ENCODE results near the gene AJAP1.

Gene AJAP1

GRCh38 chr1:4662723-4663122 lies 8.3 kb downstream of the AJAP1 start:
- no peaks in the 10 kb centered on the region for H4K20me1 ChIP-seq (ENCODE audit: insufficient read depth, low read length)
- H3K9me2 ChIP-seq (replicated peaks; ENCODE audit: insufficient read depth, low read length), result no peaks in the 10 kb centered on the region
- no peak overlapping the region for H3K4me3 ChIP-seq (ENCODE audit: low read length)
- no peaks in the 10 kb centered on the region for H3K4me1 ChIP-seq (ENCODE audit: low read length)
- H3K27me3 ChIP-seq (replicated peaks; ENCODE audit: insufficient read depth, low read length), result peaks cover 92% of the 10 kb centered on the region
- H3F3A ChIP-seq (ENCODE audit: insufficient read depth, low read length), result no peaks in the 10 kb centered on the region
- no peak overlapping the region for H3K4me2 ChIP-seq (ENCODE audit: low read depth, low read length)
- H3K36me3 ChIP-seq (replicated peaks; ENCODE audit: insufficient read depth, low read length), result no peaks in the 10 kb centered on the region
- TF ChIP-seq, protein P1, sequence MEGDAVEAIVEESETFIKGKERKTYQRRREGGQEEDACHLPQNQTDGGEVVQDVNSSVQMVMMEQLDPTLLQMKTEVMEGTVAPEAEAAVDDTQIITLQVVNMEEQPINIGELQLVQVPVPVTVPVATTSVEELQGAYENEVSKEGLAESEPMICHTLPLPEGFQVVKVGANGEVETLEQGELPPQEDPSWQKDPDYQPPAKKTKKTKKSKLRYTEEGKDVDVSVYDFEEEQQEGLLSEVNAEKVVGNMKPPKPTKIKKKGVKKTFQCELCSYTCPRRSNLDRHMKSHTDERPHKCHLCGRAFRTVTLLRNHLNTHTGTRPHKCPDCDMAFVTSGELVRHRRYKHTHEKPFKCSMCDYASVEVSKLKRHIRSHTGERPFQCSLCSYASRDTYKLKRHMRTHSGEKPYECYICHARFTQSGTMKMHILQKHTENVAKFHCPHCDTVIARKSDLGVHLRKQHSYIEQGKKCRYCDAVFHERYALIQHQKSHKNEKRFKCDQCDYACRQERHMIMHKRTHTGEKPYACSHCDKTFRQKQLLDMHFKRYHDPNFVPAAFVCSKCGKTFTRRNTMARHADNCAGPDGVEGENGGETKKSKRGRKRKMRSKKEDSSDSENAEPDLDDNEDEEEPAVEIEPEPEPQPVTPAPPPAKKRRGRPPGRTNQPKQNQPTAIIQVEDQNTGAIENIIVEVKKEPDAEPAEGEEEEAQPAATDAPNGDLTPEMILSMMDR (IDR thresholded peaks at IDR 0.05; ENCODE audit: low read length), result no peak
- no peak for TF ChIP-seq EZH2phosphoT487 (IDR thresholded peaks at IDR 0.05; ENCODE audit: low read length)
- TF ChIP-seq EZH2 (optimal IDR thresholded peaks at IDR 0.05; ENCODE audit: low read depth, low read length), result no peak
- H3K79me2 ChIP-seq (ENCODE audit: low read length), result no peaks in the 10 kb centered on the region
- H3K27ac ChIP-seq (ENCODE audit: low read length), result no peak overlapping the region
- no peaks in the 10 kb centered on the region for H3K9me3 ChIP-seq (replicated peaks; ENCODE audit: insufficient read depth, low read length)
- no peak for DNase-seq
- no peak overlapping the region for H3K9ac ChIP-seq (ENCODE audit: low read length)
- H2AFZ ChIP-seq (ENCODE audit: low read length), result no peak overlapping the region

DNA sequence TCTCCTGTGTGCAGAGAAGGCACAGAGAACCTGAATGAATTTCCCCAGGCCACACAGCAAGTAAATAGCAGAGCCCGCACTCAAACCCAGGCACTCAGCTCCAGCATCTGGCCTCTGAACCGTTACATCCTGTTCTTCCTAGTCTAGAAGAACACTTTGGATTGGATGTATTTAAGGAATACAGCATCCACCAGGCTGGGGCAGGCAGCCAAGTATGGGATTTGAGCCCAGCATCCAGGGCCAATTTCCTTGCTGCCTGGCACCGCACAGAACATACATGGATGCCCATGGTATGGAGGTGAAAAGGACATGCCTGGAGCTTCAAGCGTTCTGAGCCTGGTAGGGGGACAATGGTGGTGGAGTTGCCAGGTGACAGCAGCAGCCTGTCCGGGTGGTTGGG lies 9.7 kb downstream of the AJAP1 start:
- Histone ChIP-seq H4K20me1 (ENCODE audit: insufficient read depth, low read length) (no peaks in the 10 kb centered on the region), H3K9me2 (replicated peaks; ENCODE audit: insufficient read depth, low read length) (no peaks in the 10 kb centered on the region), H3K27me3 (replicated peaks; ENCODE audit: insufficient read depth, low read length) (peaks cover 90% of the 10 kb centered on the region), H2AFZ (ENCODE audit: low read length) (no peak overlapping the region), H3K4me1 (ENCODE audit: low read length) (no peaks in the 10 kb centered on the region), H3K4me2 (ENCODE audit: low read depth, low read length) (no peak overlapping the region), H3K79me2 (ENCODE audit: low read length) (no peaks in the 10 kb centered on the region), H3K4me3 (ENCODE audit: low read length) (no peak overlapping the region), H3K9ac (ENCODE audit: low read length) (no peak overlapping the region), H3F3A (ENCODE audit: insufficient read depth, low read length) (no peaks in the 10 kb centered on the region), H3K9me3 (replicated peaks; ENCODE audit: insufficient read depth, low read length) (no peaks in the 10 kb centered on the region), H3K36me3 (replicated peaks; ENCODE audit: insufficient read depth, low read length) (no peaks in the 10 kb centered on the region), H3K27ac (ENCODE audit: low read length) (no peak overlapping the region)
- TF ChIP-seq EZH2phosphoT487 (IDR thresholded peaks at IDR 0.05; ENCODE audit: low read length) (no peak), EZH2 (optimal IDR thresholded peaks at IDR 0.05; ENCODE audit: low read depth, low read length) (no peak)
- TF ChIP-seq, protein P1 (IDR thresholded peaks at IDR 0.05; ENCODE audit: low read length), result no peak
- no peak for DNase-seq

DNA sequence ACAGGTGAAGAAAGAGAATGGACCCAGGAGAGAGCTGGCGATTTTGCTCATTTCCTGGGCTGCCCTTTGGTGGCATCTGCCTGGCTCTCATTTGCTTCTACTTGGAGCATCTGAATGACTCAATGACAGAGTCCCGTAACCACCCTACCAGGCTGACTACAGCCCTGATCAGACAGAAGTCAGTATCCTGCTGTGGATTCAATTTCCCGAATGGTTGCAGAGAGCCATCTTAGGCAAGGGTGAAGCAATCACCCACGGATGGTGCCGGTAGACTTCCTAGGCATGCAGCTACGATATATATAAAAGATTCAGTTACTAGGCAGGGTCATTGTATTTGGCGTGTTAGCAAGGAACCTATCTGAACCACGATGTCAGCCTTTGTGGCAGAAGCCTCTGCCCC lies 10.2 kb downstream of the AJAP1 start:
- Histone ChIP-seq H3K79me2 (ENCODE audit: low read length) (no peaks in the 10 kb centered on the region), H3F3A (ENCODE audit: insufficient read depth, low read length) (no peaks in the 10 kb centered on the region), H3K4me3 (ENCODE audit: low read length) (no peak overlapping the region), H3K36me3 (replicated peaks; ENCODE audit: insufficient read depth, low read length) (no peaks in the 10 kb centered on the region), H4K20me1 (ENCODE audit: insufficient read depth, low read length) (no peaks in the 10 kb centered on the region), H3K9me3 (replicated peaks; ENCODE audit: insufficient read depth, low read length) (no peaks in the 10 kb centered on the region), H2AFZ (ENCODE audit: low read length) (no peak overlapping the region), H3K4me1 (ENCODE audit: low read length) (no peaks in the 10 kb centered on the region), H3K9me2 (replicated peaks; ENCODE audit: insufficient read depth, low read length) (no peaks in the 10 kb centered on the region), H3K27me3 (replicated peaks; ENCODE audit: insufficient read depth, low read length) (peaks cover 90% of the 10 kb centered on the region), H3K4me2 (ENCODE audit: low read depth, low read length) (no peak overlapping the region), H3K9ac (ENCODE audit: low read length) (no peak overlapping the region), H3K27ac (ENCODE audit: low read length) (no peak overlapping the region)
- TF ChIP-seq EZH2phosphoT487 (IDR thresholded peaks at IDR 0.05; ENCODE audit: low read length) (no peak), EZH2 (optimal IDR thresholded peaks at IDR 0.05; ENCODE audit: low read depth, low read length) (no peak)
- TF ChIP-seq, protein P1 (IDR thresholded peaks at IDR 0.05; ENCODE audit: low read length), result no peak
- DNase-seq, result no peak

Data from MM.1S (cell line).